Right renal cortex interstitium (tissue), 3 donors: Measurements from ENCODE around the gene GADD45B. TPM values are rescaled to one million over a fixed set of nuclear protein-coding genes. Genes with fewer than 3 reads are reported as not detected.
"Not testable (repeated sequence)": the region's sequence is repeated elsewhere in the genome, so short reads cannot be mapped to it uniquely, and the experiment has no call there.

Experiments
- DNase-seq, 3 donors: peaks; one replicate each; pipeline ENCODE4 v3.0.0-alpha.2; 2013; ENCODE audit warnings: low read depth in 3 of 3, low spot score in 2 of 3
- polyA plus RNA-seq, 3 donors: library from polyadenylated mRNA; unstranded; fragments of 120-200 nt; gene quantifications; one replicate each; pipeline ENCODE4 v1.2.1, GENCODE V29; 2013; ENCODE audit not compliant: insufficient read length in 3 of 3

GADD45B gene
- polyA plus RNA-seq, 3 donors: 10.4 to 13.0 (median 12.2) TPM

- not testable (repeated sequence) for DNase-seq
Measured at GRCh38 chr19:2463694-2464093, 12.2 kb upstream of the GADD45B start.

DNA sequence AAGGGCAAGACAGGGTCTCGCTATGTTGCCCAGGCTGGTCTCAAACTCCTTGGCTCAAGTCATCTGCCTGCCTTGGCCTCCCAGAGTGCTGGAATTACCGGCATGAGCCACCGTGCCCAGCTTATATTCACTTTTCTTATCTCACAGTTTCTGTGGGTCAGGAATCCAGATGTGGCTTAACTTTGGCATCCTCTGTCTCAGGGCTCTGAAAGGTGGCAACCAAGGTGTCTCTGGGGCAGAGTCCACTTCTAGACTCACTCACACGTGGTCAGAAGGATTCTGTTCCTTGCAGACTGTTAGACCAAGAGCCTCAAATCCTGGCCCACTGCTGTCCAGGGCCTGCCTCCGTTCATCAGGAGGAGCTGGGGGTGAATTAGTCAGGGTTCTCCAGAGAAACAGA is 11.5 kb upstream of the GADD45B start:
- no peak for DNase-seq

DNA sequence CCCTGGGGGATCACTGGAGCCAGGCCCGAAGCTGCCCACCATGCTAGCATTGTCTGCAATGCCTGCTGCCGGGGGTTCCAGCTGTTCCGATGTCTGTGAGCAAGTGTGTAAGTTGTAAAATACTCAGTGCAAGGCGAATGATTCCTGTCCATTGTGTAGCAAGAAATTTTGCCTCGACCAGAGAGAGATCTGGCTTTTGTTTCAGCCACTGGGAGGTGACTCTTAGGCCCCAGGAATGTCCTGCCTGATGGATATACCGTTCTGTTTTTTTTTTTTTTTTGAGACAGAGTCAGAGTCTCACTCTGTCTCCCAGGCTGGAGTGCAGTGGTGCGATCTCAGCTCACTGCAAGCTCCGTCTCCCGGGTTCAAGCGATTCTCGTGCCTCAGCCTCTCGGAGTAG is 7.3 kb upstream of the GADD45B start:
- no peak for DNase-seq

GRCh38 chr19:2469102-2469914 is 6.6 kb upstream of the GADD45B start:
- DNase-seq: no peak

DNA sequence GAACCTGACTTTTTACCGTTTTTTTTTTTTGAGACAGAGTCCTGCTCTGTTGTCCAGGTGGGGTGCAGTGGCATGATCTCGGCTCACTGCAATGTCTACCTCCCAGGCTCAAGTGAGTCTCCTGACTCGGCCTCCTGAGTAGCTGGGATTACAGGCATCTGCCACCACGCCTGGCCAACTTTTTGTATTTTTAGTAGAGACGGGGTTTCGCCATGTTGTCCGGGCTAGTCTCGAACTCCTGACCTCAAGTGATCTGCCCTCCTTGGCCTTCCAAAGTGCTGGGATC is 6.1 kb upstream of the GADD45B start:
- DNase-seq: not testable (repeated sequence)

- no peak for DNase-seq
Measured at GRCh38 chr19:2474232-2475017, 1.5 kb upstream of the GADD45B start.

DNA sequence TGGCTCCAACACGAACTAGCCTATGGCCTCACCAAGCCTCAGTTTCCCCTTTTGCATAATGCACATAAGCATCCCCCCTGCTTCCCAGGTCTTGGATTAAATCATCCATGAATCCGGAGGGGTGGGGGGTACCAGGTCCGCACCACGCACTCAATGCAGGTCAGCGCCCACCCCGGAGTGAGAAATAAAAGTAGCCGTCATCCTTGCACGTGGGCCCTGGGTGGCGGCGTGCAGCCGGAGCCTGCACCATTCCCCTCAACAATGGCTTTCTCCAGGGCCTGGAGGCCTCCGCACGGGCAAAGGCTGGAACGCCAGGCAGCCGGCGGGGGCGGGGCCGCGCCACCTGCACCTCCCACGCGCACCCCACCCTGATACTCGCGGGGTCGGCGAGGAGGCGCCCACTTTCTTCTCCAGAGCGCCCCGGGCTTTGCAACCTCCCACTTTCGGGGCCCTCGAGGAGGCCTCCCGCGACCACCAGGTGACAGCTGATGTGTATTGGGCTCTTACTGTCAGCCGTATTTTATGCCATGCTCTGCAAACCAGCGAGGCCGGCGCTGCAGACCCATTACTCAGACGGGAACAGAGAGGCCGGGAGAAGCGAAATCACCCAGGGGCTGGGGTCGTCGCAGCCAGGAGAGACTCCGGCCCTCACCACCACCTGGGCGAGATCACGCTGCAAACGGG is 767 bp upstream of the GADD45B start:
- no peak for DNase-seq

- DNase-seq: no peak
Measured at GRCh38 chr19:2476451-2477140, 669 bp downstream of the GADD45B start.

GRCh38 chr19:2477141-2477710 is 1.3 kb downstream of the GADD45B start:
- DNase-seq: no peak

- DNase-seq: no peak
Measured at GRCh38 chr19:2477732-2478191, 1.8 kb downstream of the GADD45B start.

- no peak for DNase-seq
Measured at GRCh38 chr19:2478278-2478755, 2.4 kb downstream of the GADD45B start.

DNA sequence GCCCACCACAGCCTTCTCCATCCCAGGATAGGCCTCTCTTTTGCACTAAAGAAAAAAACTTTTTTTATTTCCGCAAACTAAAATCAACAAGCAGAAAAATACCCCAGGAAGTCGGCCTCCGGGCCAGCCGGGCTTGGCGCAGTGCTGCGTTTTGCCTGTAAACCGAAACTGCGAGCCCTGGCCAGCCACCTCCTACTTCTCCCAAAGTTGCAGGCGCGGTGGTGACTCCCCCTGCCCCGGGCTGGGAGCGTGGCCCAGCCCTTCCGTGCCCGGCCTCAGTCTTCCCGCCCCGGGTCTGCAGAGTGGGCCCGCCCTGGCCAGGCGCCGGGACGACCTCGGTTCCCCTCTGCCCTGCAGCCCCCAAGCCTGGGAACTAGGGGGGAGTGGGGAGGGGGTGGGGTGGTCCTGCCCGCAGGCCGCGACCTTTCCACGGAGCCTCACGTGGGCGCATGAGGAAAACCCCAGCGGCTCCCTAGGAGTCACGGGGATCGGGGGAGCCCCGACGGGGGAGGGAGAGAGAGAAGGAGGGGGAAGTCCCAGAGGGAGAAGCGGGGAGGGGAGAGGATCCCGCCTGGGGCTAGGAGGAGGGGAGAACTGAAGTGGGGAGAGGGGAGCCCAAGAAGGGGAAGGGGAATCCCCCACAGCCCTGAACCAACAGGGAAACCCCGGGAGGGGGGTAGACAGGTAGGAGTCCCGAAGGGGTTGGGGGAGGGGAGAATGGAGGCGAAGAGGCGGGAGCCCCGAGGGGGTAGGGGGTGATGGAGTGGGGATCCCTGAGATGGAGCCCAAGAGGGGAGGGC is 3.0 kb downstream of the GADD45B start:
- no peak for DNase-seq

- DNase-seq: no peak
Measured at GRCh38 chr19:2479556-2480194, 3.7 kb downstream of the GADD45B start.

DNA sequence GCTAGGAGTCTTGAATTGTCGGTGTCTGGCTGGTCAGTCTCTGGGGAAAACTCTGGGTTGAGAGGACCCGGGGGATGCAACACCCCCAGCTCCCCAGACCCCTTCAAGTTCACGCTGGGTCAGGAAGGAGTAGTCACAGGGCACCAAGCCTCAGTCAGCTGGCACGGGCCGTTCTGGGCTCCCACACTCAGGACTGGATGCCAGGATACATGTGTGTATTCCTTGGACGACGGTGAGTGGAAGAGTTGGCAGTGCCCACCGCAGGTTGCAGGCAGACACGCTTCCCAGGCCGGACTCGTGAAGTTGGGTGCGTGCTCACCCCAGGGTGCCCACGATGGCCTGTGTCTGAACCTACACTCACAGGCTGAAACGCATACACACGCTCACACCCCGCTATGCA is 5.5 kb downstream of the GADD45B start:
- no peak for DNase-seq

DNA sequence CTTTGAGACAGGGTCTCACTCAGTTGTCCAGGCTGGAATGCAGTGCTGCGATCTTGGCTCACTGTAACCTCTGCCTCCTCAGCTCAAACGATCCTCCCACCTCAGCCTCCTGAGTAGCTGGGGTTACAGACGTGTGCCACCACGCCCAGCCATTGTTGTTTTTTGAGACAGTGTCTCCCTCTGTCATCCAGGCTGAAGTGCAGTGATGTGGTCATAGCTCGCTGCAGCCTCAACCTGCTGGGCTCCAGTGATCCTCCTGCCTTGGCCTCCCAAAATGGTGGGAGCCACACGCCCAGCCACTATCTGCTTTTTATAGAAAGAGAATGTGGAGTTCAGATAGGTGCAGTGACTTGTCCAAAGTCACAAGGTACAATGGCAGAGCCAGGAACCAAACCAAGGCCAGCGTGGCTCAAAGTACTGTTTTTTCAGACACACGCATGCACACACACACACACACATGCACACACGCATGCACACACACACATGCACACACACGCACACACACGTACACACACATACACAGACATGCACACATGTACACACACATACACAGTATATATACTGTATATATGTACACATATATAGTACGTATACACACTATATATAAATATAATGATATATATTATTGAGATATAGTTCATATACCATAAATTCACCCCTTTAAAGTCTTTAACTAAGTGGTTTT is 6.6 kb downstream of the GADD45B start:
- no peak for DNase-seq

DNA sequence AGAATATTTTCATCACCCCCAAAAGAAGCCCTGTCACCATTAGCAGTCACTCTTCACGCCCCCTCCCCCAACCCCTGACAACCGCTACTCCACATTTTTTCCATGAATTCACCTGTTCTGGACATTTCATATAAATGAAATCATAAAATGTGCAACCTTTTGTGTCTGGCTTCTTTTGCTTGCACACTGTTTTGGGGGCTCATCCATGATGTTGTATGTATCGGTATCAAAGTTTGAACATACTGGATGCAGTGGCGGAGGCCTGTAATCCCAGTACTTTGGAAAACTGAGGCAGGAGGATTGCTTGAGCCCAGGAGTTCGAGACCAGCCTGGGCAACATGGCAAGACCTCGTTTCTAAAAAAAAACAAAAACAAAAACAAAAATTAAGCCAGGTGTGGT is 7.2 kb downstream of the GADD45B start:
- no peak for DNase-seq

- DNase-seq: no peak
Measured at GRCh38 chr19:2483484-2484151, 7.7 kb downstream of the GADD45B start.
